ENCODE results near the gene FHOD3. TPM values are rescaled to one million over a fixed set of nuclear protein-coding genes. Genes with fewer than 3 reads are reported as not detected.

The FHOD3 gene
- total RNA-seq, 4 donors from 2014 or later = 24.1 to 51.4 (median 33.8) TPM

DNA sequence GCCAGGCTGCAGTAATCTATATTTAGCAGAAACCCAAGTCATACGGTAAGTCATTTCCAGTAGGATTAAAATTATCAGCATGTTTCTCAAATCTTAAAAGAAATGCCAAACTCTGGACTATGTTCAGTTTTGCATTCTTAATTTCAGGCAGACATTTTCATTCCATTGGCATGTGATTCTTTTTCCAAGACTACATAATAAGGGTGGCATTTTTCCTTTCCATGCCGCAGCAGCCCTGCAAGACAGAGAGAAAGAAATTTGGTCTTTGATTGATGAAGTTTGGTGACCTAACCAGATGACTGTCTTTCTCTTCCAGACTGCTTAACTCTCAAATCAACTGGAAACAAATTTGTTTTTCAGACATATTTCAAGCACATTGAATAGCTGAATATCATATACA lies 118.1 kb downstream of the FHOD3 start:
- intact Hi-C loops (cut with DNase I) = loop anchor here (10.0 kb wide), 1 partner anchor 121 kb away; the partner anchor contains the start of gene FHOD3
- Histone ChIP-seq H3K27ac (replicated peaks in 1 of 4) (peak overlapping the region in 2 of 4 donors; percentile 15 to 19), H3K4me1 (peaks cover 14 to 24% (median 20%) of the 10 kb centered on the region in 4 donors), H3K36me3 (no peaks in the 10 kb centered on the region), H3K4me3 (no peak overlapping the region), H3K9me3 (no peaks in the 10 kb centered on the region), H3K27me3 (no peaks in the 10 kb centered on the region)
- DNase-seq (ENCODE audit: extremely low spot score) = no peak
- TF ChIP-seq POLR2AphosphoS5 (IDR thresholded peaks at IDR 0.05) = no peak
- no peak for TF ChIP-seq EP300 (IDR thresholded peaks at IDR 0.05)
- no peak for TF ChIP-seq POLR2A (IDR thresholded peaks at IDR 0.05; ENCODE audit: low read depth)
- TF ChIP-seq, protein P1, sequence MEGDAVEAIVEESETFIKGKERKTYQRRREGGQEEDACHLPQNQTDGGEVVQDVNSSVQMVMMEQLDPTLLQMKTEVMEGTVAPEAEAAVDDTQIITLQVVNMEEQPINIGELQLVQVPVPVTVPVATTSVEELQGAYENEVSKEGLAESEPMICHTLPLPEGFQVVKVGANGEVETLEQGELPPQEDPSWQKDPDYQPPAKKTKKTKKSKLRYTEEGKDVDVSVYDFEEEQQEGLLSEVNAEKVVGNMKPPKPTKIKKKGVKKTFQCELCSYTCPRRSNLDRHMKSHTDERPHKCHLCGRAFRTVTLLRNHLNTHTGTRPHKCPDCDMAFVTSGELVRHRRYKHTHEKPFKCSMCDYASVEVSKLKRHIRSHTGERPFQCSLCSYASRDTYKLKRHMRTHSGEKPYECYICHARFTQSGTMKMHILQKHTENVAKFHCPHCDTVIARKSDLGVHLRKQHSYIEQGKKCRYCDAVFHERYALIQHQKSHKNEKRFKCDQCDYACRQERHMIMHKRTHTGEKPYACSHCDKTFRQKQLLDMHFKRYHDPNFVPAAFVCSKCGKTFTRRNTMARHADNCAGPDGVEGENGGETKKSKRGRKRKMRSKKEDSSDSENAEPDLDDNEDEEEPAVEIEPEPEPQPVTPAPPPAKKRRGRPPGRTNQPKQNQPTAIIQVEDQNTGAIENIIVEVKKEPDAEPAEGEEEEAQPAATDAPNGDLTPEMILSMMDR (IDR thresholded peaks at IDR 0.05) = no peak
- 31% methylated on average over 2 of the region's 2 CpGs for WGBS

GRCh38 chr18:36419188-36419899 lies 121.8 kb downstream of the FHOD3 start:
- Histone ChIP-seq H3K36me3 (no peaks in the 10 kb centered on the region), H3K27ac (replicated peaks in 1 of 4) (no peak overlapping the region), H3K4me3 (no peak overlapping the region), H3K9me3 (no peaks in the 10 kb centered on the region), H3K4me1 (peaks cover 19 to 27% (median 23%) of the 10 kb centered on the region in 4 donors), H3K27me3 (no peaks in the 10 kb centered on the region)
- WGBS = 83% methylated on average over 3 of the region's 3 CpGs
- no peak for DNase-seq (ENCODE audit: extremely low spot score)
- intact Hi-C loops (cut with DNase I) = loop anchor here (10.0 kb wide), 1 partner anchor 125 kb away; the partner anchor contains the start of gene FHOD3
- TF ChIP-seq, protein P1 (IDR thresholded peaks at IDR 0.05) = no peak
- no peak for TF ChIP-seq POLR2A (IDR thresholded peaks at IDR 0.05; ENCODE audit: low read depth)
- no peak for TF ChIP-seq POLR2AphosphoS5 (IDR thresholded peaks at IDR 0.05)
- TF ChIP-seq EP300 (IDR thresholded peaks at IDR 0.05) = no peak

GRCh38 chr18:36419900-36420531 lies 122.5 kb downstream of the FHOD3 start:
- intact Hi-C loops (cut with DNase I) = loop anchor here (10.0 kb wide), 1 partner anchor 125 kb away; the partner anchor contains the start of gene FHOD3
- Histone ChIP-seq H3K27me3 (no peaks in the 10 kb centered on the region), H3K36me3 (no peaks in the 10 kb centered on the region), H3K27ac (replicated peaks in 1 of 4) (no peak overlapping the region), H3K4me1 (peaks cover 17 to 27% (median 22%) of the 10 kb centered on the region in 4 donors), H3K9me3 (no peaks in the 10 kb centered on the region), H3K4me3 (no peak overlapping the region)
- TF ChIP-seq POLR2AphosphoS5 (IDR thresholded peaks at IDR 0.05) (no peak), POLR2A (IDR thresholded peaks at IDR 0.05; ENCODE audit: low read depth) (no peak), EP300 (IDR thresholded peaks at IDR 0.05) (no peak)
- TF ChIP-seq, protein P1 (IDR thresholded peaks at IDR 0.05) = no peak
- no peak for DNase-seq (ENCODE audit: extremely low spot score)
- 84% methylated on average over 6 of the region's 7 CpGs for WGBS

DNA sequence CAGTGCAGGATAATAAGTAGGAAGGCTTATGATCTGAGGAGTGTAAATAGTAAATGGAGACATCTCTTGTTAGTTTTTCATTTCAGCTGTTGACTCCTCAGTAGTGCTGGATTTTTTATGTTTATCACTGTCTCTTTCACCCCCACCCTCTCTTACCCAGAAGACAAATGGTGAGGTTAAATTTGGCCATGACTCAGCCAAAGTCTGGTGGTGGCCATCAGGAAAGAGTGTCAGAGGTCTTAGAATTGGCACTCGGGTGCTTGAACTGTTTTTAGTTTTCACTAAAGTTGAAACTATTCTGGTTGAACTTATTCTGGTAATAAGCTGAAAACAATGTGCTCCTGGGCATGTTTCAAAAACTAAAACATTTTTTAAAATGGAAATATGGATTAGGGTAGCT lies 123.3 kb downstream of the FHOD3 start:
- TF ChIP-seq POLR2A (IDR thresholded peaks at IDR 0.05; ENCODE audit: low read depth) = no peak
- no peak for TF ChIP-seq EP300 (IDR thresholded peaks at IDR 0.05)
- TF ChIP-seq, protein P1 (IDR thresholded peaks at IDR 0.05) = no peak
- no peak for TF ChIP-seq POLR2AphosphoS5 (IDR thresholded peaks at IDR 0.05)
- H3K36me3 ChIP-seq = no peaks in the 10 kb centered on the region
- DNase-seq (ENCODE audit: extremely low spot score) = no peak
- no peak overlapping the region for H3K4me3 ChIP-seq
- H3K9me3 ChIP-seq = no peaks in the 10 kb centered on the region
- intact Hi-C loops (cut with DNase I) = no loop called here
- peaks cover 9 to 27% (median 17%) of the 10 kb centered on the region in 4 donors for H3K4me1 ChIP-seq
- no peaks in the 10 kb centered on the region for H3K27me3 ChIP-seq
- 25% methylated on average over 1 of the region's 1 CpG for WGBS
- peak overlapping the region in 1 of 4 donors; percentile 21 for H3K27ac ChIP-seq (replicated peaks in 1 of 4)

All from esophagus muscularis mucosa (tissue), 4 donors.